ENCODE measurements around the gene VAV3. TPM values are rescaled to one million over a fixed set of nuclear protein-coding genes. Genes with fewer than 3 reads are reported as not detected.

The VAV3 gene
- total RNA-seq, 2 experiments from 2014 or later, result 5.1 to 5.2 TPM

GRCh38 chr1:107574044-107574443, 390.9 kb downstream of the VAV3 start:
- CTCF ChIA-PET, result no interaction called here
- POLR2A ChIA-PET, result no interaction called here

DNA sequence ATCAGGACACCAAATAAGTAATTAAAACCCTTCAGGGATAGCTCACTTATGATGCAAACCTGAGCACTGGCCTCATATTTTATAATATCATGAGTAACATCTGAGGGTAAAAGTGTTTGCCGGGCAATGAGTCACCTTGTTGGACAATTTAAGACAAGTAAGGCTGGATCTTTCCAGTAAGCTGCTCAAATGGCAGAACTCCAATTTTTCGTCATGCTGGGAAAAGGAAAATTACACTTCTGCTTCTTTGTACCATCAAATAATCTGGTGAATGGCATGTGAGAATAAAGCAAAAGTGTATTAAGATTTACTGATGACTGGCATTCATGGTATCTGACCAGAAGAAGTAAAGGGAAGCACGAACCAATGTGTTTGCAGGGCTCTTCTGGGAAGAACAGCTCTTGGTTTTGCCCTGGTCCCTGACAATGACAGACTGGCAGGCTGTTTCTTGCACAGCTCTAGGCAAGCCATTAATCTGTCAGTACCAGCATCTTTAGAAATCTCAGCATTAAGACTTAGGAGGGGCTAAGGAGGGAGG, 392.2 kb downstream of the VAV3 start:
- CTCF ChIA-PET, result no interaction called here
- POLR2A ChIA-PET, result no interaction called here

GRCh38 chr1:107570768-107571167, 394.2 kb downstream of the VAV3 start:
- CTCF ChIA-PET, result no interaction called here
- POLR2A ChIA-PET, result no interaction called here

DNA sequence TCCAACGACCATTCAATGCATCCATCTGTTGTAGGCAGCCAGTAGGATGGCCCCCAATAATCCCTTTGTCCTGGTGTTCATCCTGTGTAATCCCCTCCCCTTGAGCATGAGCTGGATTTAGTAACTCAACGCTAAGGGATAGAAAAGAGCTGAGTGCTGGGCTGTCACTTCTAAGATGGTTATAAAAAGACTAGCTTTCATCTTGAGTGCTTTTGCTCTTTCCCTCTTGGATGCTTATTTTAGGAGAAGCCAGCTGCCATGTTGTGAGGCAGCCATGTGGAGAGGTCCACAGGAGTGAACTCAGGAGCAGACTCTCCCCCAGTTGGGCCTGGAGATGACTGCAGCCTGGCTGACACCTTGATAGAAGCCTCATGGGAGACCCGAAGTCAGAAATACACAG, 401.5 kb downstream of the VAV3 start:
- ChIA-PET CTCF (no interaction called here), POLR2A (no interaction called here)

- POLR2A ChIA-PET, result no interaction called here
- CTCF ChIA-PET, result no interaction called here
These were observed 405.1 kb downstream of the VAV3 start for GRCh38 chr1:107559881-107560280.

GRCh38 chr1:107557095-107557494, 407.9 kb downstream of the VAV3 start:
- ChIA-PET CTCF (no interaction called here), POLR2A (no interaction called here)

- CTCF ChIA-PET, result no interaction called here
- POLR2A ChIA-PET, result no interaction called here
These were observed 409.4 kb downstream of the VAV3 start for GRCh38 chr1:107555578-107555977.

DNA sequence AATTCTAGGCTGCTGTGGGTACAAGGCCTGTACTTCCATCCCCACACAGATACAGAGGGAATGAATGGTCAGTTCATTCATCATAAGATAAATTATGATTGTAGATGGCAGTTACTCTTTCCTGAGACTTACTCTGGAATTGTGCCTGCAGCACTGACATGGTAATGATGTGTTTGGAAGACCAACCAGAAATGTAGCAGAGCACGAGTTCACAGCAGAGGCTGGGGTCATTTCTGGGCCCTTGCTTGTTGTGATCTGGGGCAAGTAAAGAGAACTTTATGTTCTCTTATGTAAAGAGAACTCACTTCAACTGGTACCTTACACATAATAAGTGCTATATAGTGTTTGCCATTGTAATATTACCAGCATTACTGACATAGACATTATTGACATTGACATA, 412.2 kb downstream of the VAV3 start:
- ChIA-PET CTCF (no interaction called here), POLR2A (no interaction called here)

GRCh38 chr1:107551456-107551855, 413.5 kb downstream of the VAV3 start:
- ChIA-PET CTCF (no interaction called here), POLR2A (no interaction called here)

GRCh38 chr1:107550358-107550757, 414.6 kb downstream of the VAV3 start:
- ChIA-PET CTCF (no interaction called here), POLR2A (no interaction called here)

GRCh38 chr1:107549152-107549810, 415.7 kb downstream of the VAV3 start:
- CTCF ChIA-PET, result no interaction called here
- POLR2A ChIA-PET, result no interaction called here

DNA sequence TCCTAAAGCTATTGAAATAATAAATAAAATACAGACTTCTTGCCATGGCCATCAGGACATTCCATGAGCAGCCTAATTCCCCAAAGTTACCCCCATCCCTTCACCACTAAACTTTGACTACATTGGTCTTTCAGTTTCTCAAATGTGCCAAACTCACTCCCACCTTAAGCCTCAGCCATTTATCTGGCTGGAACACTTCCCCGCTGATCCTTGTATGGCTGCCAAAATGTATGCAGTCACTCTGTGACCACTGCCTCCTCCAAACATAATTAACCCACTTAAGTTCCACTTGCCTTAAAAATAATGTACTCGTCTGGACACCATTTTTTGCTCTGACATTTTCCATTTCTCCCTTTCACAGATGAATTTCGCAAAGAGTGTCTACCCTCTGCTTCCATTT, 416.7 kb downstream of the VAV3 start:
- POLR2A ChIA-PET, result no interaction called here
- CTCF ChIA-PET, result no interaction called here

GRCh38 chr1:107547363-107548155, 417.4 kb downstream of the VAV3 start:
- ChIA-PET CTCF (no interaction called here), POLR2A (no interaction called here)

- CTCF ChIA-PET, result no interaction called here
- POLR2A ChIA-PET, result no interaction called here
These were observed 418.4 kb downstream of the VAV3 start for GRCh38 chr1:107546576-107546975.

- ChIA-PET CTCF (no interaction called here), POLR2A (no interaction called here)
These were observed 419.1 kb downstream of the VAV3 start for GRCh38 chr1:107545879-107546278.

DNA sequence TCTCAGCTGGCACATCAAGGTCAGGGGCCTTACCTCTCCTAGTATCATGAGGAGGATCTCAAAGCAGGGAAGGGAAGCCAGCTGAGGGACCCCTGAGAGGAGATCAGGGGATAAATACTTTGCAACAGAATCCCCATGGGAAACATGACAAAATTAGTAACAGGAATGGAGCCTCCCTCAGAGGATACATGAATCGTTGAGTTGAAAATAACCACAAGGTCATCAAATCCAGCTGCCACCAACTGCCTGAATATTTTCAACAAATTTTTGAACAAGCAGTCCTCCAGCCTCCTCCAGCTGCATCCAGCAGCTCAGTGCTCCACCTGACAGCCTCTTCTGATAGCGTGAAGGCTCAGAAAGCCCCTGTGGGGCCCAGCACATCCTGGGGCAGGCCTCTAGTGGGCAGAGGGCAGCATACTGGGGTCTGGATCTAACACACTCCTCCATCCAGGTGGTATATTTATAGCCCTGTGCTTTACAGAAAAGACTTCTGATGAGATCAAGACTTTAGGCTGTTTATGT, 419.9 kb downstream of the VAV3 start:
- POLR2A ChIA-PET, result no interaction called here
- CTCF ChIA-PET, result no interaction called here

DNA sequence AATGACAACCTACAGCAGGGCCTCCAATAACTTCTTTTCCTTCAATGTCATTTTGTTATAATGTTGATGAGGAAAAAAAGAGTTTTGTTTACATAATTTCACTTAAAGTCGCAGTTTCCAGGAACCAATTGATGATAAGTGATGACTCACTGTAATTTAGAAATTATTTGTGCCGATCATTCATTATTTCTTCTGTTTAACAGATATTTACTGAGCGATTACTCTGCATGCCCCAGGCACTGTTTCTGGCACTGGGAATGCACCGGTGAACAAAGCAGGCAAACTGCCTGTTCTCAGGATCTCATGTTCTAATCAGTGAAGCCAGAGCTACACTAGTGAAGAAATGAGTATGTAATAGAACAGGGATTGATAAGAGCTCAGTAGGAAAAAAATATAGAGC, 420.7 kb downstream of the VAV3 start:
- ChIA-PET CTCF (no interaction called here), POLR2A (no interaction called here)

DNA sequence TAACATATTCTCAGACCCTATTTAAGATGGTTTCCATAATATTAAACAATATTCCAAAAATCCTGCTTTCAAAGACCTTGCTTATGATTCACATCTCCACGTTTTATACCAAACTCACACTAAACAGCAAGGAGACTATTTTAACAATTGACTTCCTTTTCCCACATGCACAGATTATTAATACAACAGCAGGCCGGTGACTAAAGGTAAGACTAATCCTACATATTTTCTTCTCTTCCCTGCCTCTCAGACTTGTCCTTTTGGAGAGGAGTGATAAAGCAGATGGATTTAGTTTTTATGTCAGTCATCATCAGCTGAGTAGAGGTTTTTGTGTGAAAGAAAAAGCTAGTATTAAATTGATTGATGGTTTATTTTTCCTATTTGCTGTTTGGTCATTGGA, 423.6 kb downstream of the VAV3 start:
- CTCF ChIA-PET, result no interaction called here
- POLR2A ChIA-PET, result no interaction called here

DNA sequence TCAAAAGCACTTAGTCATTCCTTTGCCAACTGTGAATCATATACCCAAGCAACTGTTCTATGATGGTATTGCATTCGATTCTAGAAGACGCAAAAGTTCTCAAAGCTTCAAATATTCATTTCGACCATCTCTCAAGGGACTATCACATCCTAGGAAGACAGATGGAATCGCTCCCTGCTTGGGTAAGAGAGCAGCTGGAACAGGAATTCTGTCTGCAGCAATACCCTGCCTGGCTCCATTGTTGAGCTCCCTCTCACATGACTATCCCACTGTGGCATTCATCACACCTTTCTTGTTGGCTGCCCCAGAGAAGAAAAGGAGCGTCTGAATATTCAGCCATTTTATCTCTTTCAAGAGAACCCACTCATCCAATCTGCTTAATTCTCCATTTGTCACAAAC, 426.5 kb downstream of the VAV3 start:
- POLR2A ChIA-PET, result no interaction called here
- CTCF ChIA-PET, result no interaction called here

DNA sequence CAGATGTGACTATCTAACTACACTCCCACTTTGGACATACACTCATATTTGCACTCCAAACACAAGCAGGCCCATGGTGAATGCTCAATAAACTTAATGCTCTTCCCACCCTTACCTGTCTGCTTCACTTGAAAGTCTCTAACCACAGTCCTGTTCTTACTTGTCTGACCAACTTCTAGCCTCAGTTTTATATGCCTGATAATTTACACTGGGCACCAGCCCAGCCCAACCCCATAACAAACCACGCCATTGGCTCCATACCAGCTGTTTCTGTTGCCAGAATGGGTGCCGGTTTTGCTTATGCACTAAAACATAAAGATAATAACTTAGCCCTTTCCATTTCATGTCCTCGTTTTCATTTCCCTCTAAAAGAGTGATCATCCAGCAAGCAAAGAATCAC, 428.7 kb downstream of the VAV3 start:
- POLR2A ChIA-PET, result no interaction called here
- CTCF ChIA-PET, result no interaction called here

- CTCF ChIA-PET, result no interaction called here
These were observed 429.9 kb downstream of the VAV3 start for GRCh38 chr1:107535091-107535490.

DNA sequence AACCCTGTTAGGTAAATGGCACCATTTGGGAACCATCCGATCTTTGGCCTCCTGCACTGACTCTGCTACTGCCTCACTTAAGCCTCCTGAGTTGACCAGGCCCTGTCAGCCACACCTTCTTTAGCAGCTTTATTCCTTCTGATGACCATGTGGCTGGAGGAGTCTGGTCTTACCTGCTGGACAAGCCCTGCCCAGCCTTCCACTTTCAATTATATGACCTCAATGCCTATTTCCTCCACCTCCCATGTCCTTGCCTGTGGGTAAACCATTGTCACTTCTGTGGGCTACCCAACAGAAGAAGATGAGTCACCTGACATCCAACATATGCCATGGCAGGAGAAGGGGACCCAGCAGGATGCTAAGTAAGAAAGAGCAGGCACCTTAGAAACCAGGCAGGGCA, 430.3 kb downstream of the VAV3 start:
- ChIA-PET POLR2A (no interaction called here), CTCF (no interaction called here)

More at GRCh38 chr1:107535091-107535490, 429.9 kb downstream of the VAV3 start:
- POLR2A ChIA-PET, result no interaction called here
